Naive B cell (primary cell): ENCODE data around the gene YWHAQ. TPM values are rescaled to one million over a fixed set of nuclear protein-coding genes. Genes with fewer than 3 reads are reported as not detected.
"Not testable (repeated sequence)": the region's sequence is repeated elsewhere in the genome, so short reads cannot be mapped to it uniquely, and the experiment has no call there.

Experiments used
- ATAC-seq, 2 donors: fragments of 150-1000 bp; cut with Tn5 transposase; 2 replicates each; pipeline ENCODE4 v1.10.0; 2021; ENCODE audit warnings: low read depth in 2 of 2, mild to moderate bottlenecking in 2 of 2, moderate library complexity in 2 of 2
- DNase-seq: peaks from one replicate; pipeline ENCODE4 v3.0.0; 2022
- H3K27ac Mint-ChIP-seq, 6 donors: one replicate each; pipeline ENCODE4 v1.8.0; 2020 to 2022; ENCODE audit warnings: mild to moderate bottlenecking in 6 of 6, mixed read lengths in 6 of 6, moderate library complexity in 5 of 6, inconsistent platforms in 2 of 6
- H3K27me3 Mint-ChIP-seq, 3 donors: one replicate each; pipeline ENCODE4 v1.8.0; 2021 to 2022; ENCODE audit warnings: mixed read lengths in 3 of 3, mild to moderate bottlenecking in 1 of 3
- H3K36me3 Mint-ChIP-seq, 2 donors: one replicate each; pipeline ENCODE4 v1.8.0; 2020 to 2022; ENCODE audit warnings: mixed read lengths in 2 of 2, inconsistent platforms in 1 of 2, mild to moderate bottlenecking in 1 of 2
- H3K4me1 Mint-ChIP-seq, 3 donors: one replicate each; pipeline ENCODE4 v1.8.0; 2020 to 2022; ENCODE audit warnings: mixed read lengths in 3 of 3, inconsistent platforms in 1 of 3, mild to moderate bottlenecking in 1 of 3, moderate library complexity in 1 of 3
- H3K4me3 Mint-ChIP-seq, 8 donors: one replicate each; pipeline ENCODE4 v1.8.0; 2020 to 2022; ENCODE audit warnings: mild to moderate bottlenecking in 8 of 8, mixed read lengths in 8 of 8, moderate library complexity in 8 of 8, inconsistent platforms in 2 of 8
- H3K9me3 Mint-ChIP-seq, 7 donors: one replicate each; pipeline ENCODE4 v1.8.0; 2020 to 2022; ENCODE audit warnings: mixed read lengths in 7 of 7, mild to moderate bottlenecking in 5 of 7, inconsistent platforms in 2 of 7, moderate library complexity in 1 of 7
- polyA plus RNA-seq, 6 donors: library from polyadenylated mRNA; unstranded; fragments of 300-500 nt; fragmentation: Illumina TruSeq; gene quantifications; one replicate each; pipeline ENCODE4 v1.2.3, GENCODE V29; 2021; ENCODE audit warnings: low read depth in 6 of 6

The YWHAQ gene
- polyA plus RNA-seq, 6 donors from 2014 or later: 282 to 457 (median 344) TPM

GRCh38 chr2:9617296-9617695 is 13.5 kb downstream of the YWHAQ start:
- peak overlapping the region in 2 of 8 donors; percentile 0 to 12 for H3K4me3 Mint-ChIP-seq
- H3K27ac Mint-ChIP-seq: peak overlapping the region in 1 of 6 donors; percentile 45
- no peaks in the 10 kb centered on the region for H3K9me3 Mint-ChIP-seq
- DNase-seq: no peak
- peaks cover 69 to 95% (median 70%) of the 10 kb centered on the region in 3 donors for H3K4me1 Mint-ChIP-seq
- H3K27me3 Mint-ChIP-seq: no peaks in the 10 kb centered on the region
- ATAC-seq: no peak
- H3K36me3 Mint-ChIP-seq: peaks cover 0 to 11% of the 10 kb centered on the region in 2 donors

- H3K27me3 Mint-ChIP-seq: no peaks in the 10 kb centered on the region
- no peak for ATAC-seq
- peaks cover 4 to 8% of the 10 kb centered on the region in 2 donors for H3K36me3 Mint-ChIP-seq
- no peak for DNase-seq
- H3K27ac Mint-ChIP-seq: no peak overlapping the region
- no peak overlapping the region for H3K4me3 Mint-ChIP-seq
- peaks cover 0 to 4% (median 0%) of the 10 kb centered on the region in 7 donors for H3K9me3 Mint-ChIP-seq
- H3K4me1 Mint-ChIP-seq: peaks cover 70 to 95% (median 71%) of the 10 kb centered on the region in 3 donors
Measured at GRCh38 chr2:9614562-9614961, 16.2 kb downstream of the YWHAQ start.

- peak overlapping the region in 2 of 6 donors; percentile 6 to 36 for H3K27ac Mint-ChIP-seq
- H3K9me3 Mint-ChIP-seq: peaks cover 0 to 4% (median 0%) of the 10 kb centered on the region in 7 donors
- DNase-seq: no peak
- H3K27me3 Mint-ChIP-seq: no peaks in the 10 kb centered on the region
- no peak overlapping the region for H3K4me3 Mint-ChIP-seq
- peaks cover 4 to 8% of the 10 kb centered on the region in 2 donors for H3K36me3 Mint-ChIP-seq
- no peak for ATAC-seq
- peaks cover 70 to 96% (median 75%) of the 10 kb centered on the region in 3 donors for H3K4me1 Mint-ChIP-seq
Measured at GRCh38 chr2:9613291-9613690, 17.5 kb downstream of the YWHAQ start.

- peak overlapping the region in 1 of 8 donors; percentile 10 for H3K4me3 Mint-ChIP-seq
Measured at GRCh38 chr2:9611549-9611912, 19.3 kb downstream of the YWHAQ start.

GRCh38 chr2:9610781-9611548 is 19.8 kb downstream of the YWHAQ start:
- Mint-ChIP-seq H3K4me3 (peak overlapping the region in 1 of 8 donors; percentile 41), H3K9me3 (peaks cover 0 to 4% (median 0%) of the 10 kb centered on the region in 7 donors), H3K36me3 (peaks cover 0 to 8% of the 10 kb centered on the region in 2 donors), H3K4me1 (peaks cover 69 to 94% (median 79%) of the 10 kb centered on the region in 3 donors), H3K27ac (peak overlapping the region in 5 of 6 donors; percentile 5 to 94 (median 74)), H3K27me3 (no peaks in the 10 kb centered on the region)
- no peak for DNase-seq
- ATAC-seq: no peak

More at GRCh38 chr2:9611549-9611912, 19.3 kb downstream of the YWHAQ start:
- H3K9me3 Mint-ChIP-seq, ATAC-seq, H3K27me3 Mint-ChIP-seq, DNase-seq, H3K36me3 Mint-ChIP-seq: not testable (repeated sequence)
- H3K4me1 Mint-ChIP-seq: peaks cover 70 to 94% (median 80%) of the 10 kb centered on the region in 3 donors
- peak overlapping the region in 2 of 6 donors; percentile 47 to 78 for H3K27ac Mint-ChIP-seq

- Mint-ChIP-seq H3K4me1 (peaks cover 58 to 87% (median 75%) of the 10 kb centered on the region in 3 donors), H3K4me3 (peak overlapping the region; percentile 78 to 95 (median 92)), H3K27ac (peak overlapping the region; percentile 94 to 100 (median 98))
- not testable (repeated sequence) for H3K9me3 Mint-ChIP-seq, DNase-seq, ATAC-seq, H3K36me3 Mint-ChIP-seq, H3K27me3 Mint-ChIP-seq
Measured at GRCh38 chr2:9608491-9608890, 22.3 kb downstream of the YWHAQ start.

GRCh38 chr2:9602412-9602811 is 28.4 kb downstream of the YWHAQ start:
- H3K36me3 Mint-ChIP-seq: peaks cover 20 to 25% of the 10 kb centered on the region in 2 donors
- H3K9me3 Mint-ChIP-seq: peaks cover 0 to 15% (median 9%) of the 10 kb centered on the region in 7 donors
- no peak for DNase-seq
- H3K27me3 Mint-ChIP-seq: no peaks in the 10 kb centered on the region
- no peak overlapping the region for H3K4me3 Mint-ChIP-seq
- peak overlapping the region in 1 of 6 donors; percentile 73 for H3K27ac Mint-ChIP-seq
- peaks cover 29 to 58% (median 50%) of the 10 kb centered on the region in 3 donors for H3K4me1 Mint-ChIP-seq
- no peak for ATAC-seq

- Mint-ChIP-seq H3K36me3 (peaks cover 20 to 25% of the 10 kb centered on the region in 2 donors), H3K4me3 (no peak overlapping the region), H3K4me1 (peaks cover 31 to 55% (median 53%) of the 10 kb centered on the region in 3 donors), H3K27ac (peak overlapping the region in 1 of 6 donors; percentile 24), H3K27me3 (no peaks in the 10 kb centered on the region), H3K9me3 (peaks cover 0 to 15% (median 9%) of the 10 kb centered on the region in 7 donors)
- ATAC-seq: no peak
- DNase-seq: no peak
Measured at GRCh38 chr2:9601397-9601796, 29.4 kb downstream of the YWHAQ start.

GRCh38 chr2:9599430-9599829 is 31.4 kb downstream of the YWHAQ start:
- Mint-ChIP-seq H3K36me3 (peaks cover 20 to 25% of the 10 kb centered on the region in 2 donors), H3K9me3 (peaks cover 0 to 15% (median 9%) of the 10 kb centered on the region in 7 donors), H3K4me1 (peaks cover 37 to 50% (median 47%) of the 10 kb centered on the region in 3 donors), H3K27ac (peak overlapping the region in 2 of 6 donors; percentile 33 to 43), H3K27me3 (no peaks in the 10 kb centered on the region), H3K4me3 (peak overlapping the region in 1 of 8 donors; percentile 21)
- DNase-seq: no peak
- no peak for ATAC-seq

- Mint-ChIP-seq H3K4me1 (peaks cover 35 to 46% (median 38%) of the 10 kb centered on the region in 3 donors), H3K9me3 (peaks cover 0 to 15% (median 9%) of the 10 kb centered on the region in 7 donors)
Measured at GRCh38 chr2:9596621-9597311, 34.0 kb downstream of the YWHAQ start.

GRCh38 chr2:9595746-9596145 is 35.1 kb downstream of the YWHAQ start:
- H3K36me3 Mint-ChIP-seq: peaks cover 20 to 30% of the 10 kb centered on the region in 2 donors
- H3K4me1 Mint-ChIP-seq: peaks cover 32 to 45% (median 38%) of the 10 kb centered on the region in 3 donors
- peaks cover 0 to 15% (median 9%) of the 10 kb centered on the region in 7 donors for H3K9me3 Mint-ChIP-seq
- DNase-seq (no peak), ATAC-seq (no peak)
- peak overlapping the region in 3 of 6 donors; percentile 23 to 92 (median 69) for H3K27ac Mint-ChIP-seq
- peak overlapping the region in 1 of 8 donors; percentile 24 for H3K4me3 Mint-ChIP-seq
- no peaks in the 10 kb centered on the region for H3K27me3 Mint-ChIP-seq

More at GRCh38 chr2:9596621-9597311, 34.0 kb downstream of the YWHAQ start:
- Mint-ChIP-seq H3K36me3 (peaks cover 20 to 25% of the 10 kb centered on the region in 2 donors), H3K27me3 (no peaks in the 10 kb centered on the region), H3K4me3 (peak overlapping the region in 7 of 8 donors; percentile 40 to 64 (median 52)), H3K27ac (peak overlapping the region in 5 of 6 donors; percentile 62 to 92 (median 75))
- no peak for ATAC-seq
- DNase-seq: no peak

GRCh38 chr2:9595256-9595655 is 35.5 kb downstream of the YWHAQ start:
- not testable (repeated sequence) for DNase-seq, ATAC-seq, H3K27me3 Mint-ChIP-seq, H3K4me3 Mint-ChIP-seq
- Mint-ChIP-seq H3K9me3 (peaks cover 0 to 15% (median 9%) of the 10 kb centered on the region in 7 donors), H3K4me1 (peaks cover 28 to 45% (median 38%) of the 10 kb centered on the region in 3 donors), H3K36me3 (peaks cover 20 to 26% of the 10 kb centered on the region in 2 donors), H3K27ac (peak overlapping the region in 2 of 6 donors; percentile 23 to 92)
